Measurements from ENCODE around the gene PRIMA1.

GRCh38 chr14:93829839-93830481 lies 41.7 kb upstream of the PRIMA1 start:
- TF ChIP-seq TRIM24 (IDR thresholded peaks at IDR 0.05): no peak
- TF ChIP-seq WHSC1 (IDR thresholded peaks at IDR 0.05; ENCODE audit: low read length): no peak
- TF ChIP-seq ARID2 (IDR thresholded peaks at IDR 0.05): no peak
- no peak for TF ChIP-seq ZNF263 (CRISPR knock-in tag; IDR thresholded peaks at IDR 0.05; ENCODE audit: borderline replicate concordance)
- TF ChIP-seq RCOR1 (IDR thresholded peaks at IDR 0.05; ENCODE audit: borderline replicate concordance in 1 of 2, low read depth in 2 of 2, low read length in 2 of 2): no peak
- no peak for TF ChIP-seq ZNF253 (CRISPR knock-in tag; conservative IDR thresholded peaks at IDR 0.05)
- no peak for TF ChIP-seq POLR2AphosphoS5 (IDR thresholded peaks at IDR 0.05; ENCODE audit: control insufficient read depth, insufficient read depth, low read depth, low read length)
- TF ChIP-seq PBX2 (CRISPR knock-in tag; IDR thresholded peaks at IDR 0.05; ENCODE audit: low read depth): no peak
- TF ChIP-seq PBX2 (tag; conservative IDR thresholded peaks at IDR 0.05; ENCODE audit: low read depth): no peak
- no peak for TF ChIP-seq AFF4 (CRISPR knock-in tag; IDR thresholded peaks at IDR 0.05)
- TF ChIP-seq TEAD2 (tag; IDR thresholded peaks at IDR 0.05): no peak
- no peak for TF ChIP-seq FUS (optimal IDR thresholded peaks at IDR 0.05; ENCODE audit: low read depth, low read length)
- no peak for TF ChIP-seq CUX1 (CRISPR knock-in tag; IDR thresholded peaks at IDR 0.05)
- no peak for TF ChIP-seq E2F4 (CRISPR knock-in tag; IDR thresholded peaks at IDR 0.05; ENCODE audit: low read depth)
- no peak for TF ChIP-seq MTA3 (IDR thresholded peaks at IDR 0.05; ENCODE audit: borderline replicate concordance)
